Measurements from ENCODE around the gene GPANK1. TPM values are rescaled to one million over a fixed set of nuclear protein-coding genes. Genes with fewer than 3 reads are reported as not detected.

GPANK1 gene
- total RNA-seq, 1 donor from 2014 or later: 21.0 TPM

GRCh38 chr6:31705931-31706330, 41.1 kb upstream of the GPANK1 start:
- Mint-ChIP-seq H3K4me1 (peaks cover 22% of the 10 kb centered on the region), H3K27me3 (ENCODE audit: insufficient read depth, low read depth) (peaks cover 8% of the 10 kb centered on the region), H3K9me3 (no peaks in the 10 kb centered on the region), H3K4me3 (no peak overlapping the region), H3K27ac (no peak overlapping the region), H3K36me3 (no peaks in the 10 kb centered on the region)
- no peaks in the 10 kb centered on the region for H3K9me3 ChIP-seq (ENCODE audit: low read depth)
- DNase-seq (ENCODE audit: low spot score): no peak
- H3K27ac ChIP-seq: no peak overlapping the region
- H3K4me3 ChIP-seq: no peak overlapping the region
- H3K36me3 ChIP-seq: no peaks in the 10 kb centered on the region
- no peaks in the 10 kb centered on the region for H3K4me1 ChIP-seq
- no peaks in the 10 kb centered on the region for H3F3A ChIP-seq (ENCODE audit: low read depth)
- no peak overlapping the region for H2AFZ ChIP-seq (replicated peaks)
- no peak overlapping the region for H3K9ac ChIP-seq
- TF ChIP-seq EZH2phosphoT487 (IDR thresholded peaks at IDR 0.05) (no peak), CTCF (IDR thresholded peaks at IDR 0.05) (no peak), EZH2 (IDR thresholded peaks at IDR 0.05) (no peak)
- H3K27me3 ChIP-seq: no peaks in the 10 kb centered on the region
- H4K20me1 ChIP-seq (ENCODE audit: low read depth): no peaks in the 10 kb centered on the region
- H3K4me2 ChIP-seq: no peak overlapping the region
- peaks cover 18% of the 10 kb centered on the region for H3K79me2 ChIP-seq (ENCODE audit: low read depth)

- Mint-ChIP-seq H3K27ac (peak within 1 kb of the TSS; percentile 98), H3K9me3 (no peaks in the 10 kb centered on the region), H3K36me3 (peaks cover 2% of the 10 kb centered on the region), H3K27me3 (ENCODE audit: insufficient read depth, low read depth) (peaks cover 4% of the 10 kb centered on the region), H3K4me3 (peak within 1 kb of the TSS; percentile 99), H3K4me1 (peaks cover 19% of the 10 kb centered on the region)
- peak within 1 kb of the TSS; percentile 83 for H3K4me3 ChIP-seq
- H3K4me2 ChIP-seq: peak within 1 kb of the TSS; percentile 87
- no peaks in the 10 kb centered on the region for H3K27me3 ChIP-seq
- H3K9ac ChIP-seq: peak within 1 kb of the TSS; percentile 62
- peak; percentile 97 for DNase-seq (ENCODE audit: low spot score)
- peaks cover 32% of the 10 kb centered on the region for H3K79me2 ChIP-seq (ENCODE audit: low read depth)
- H3K27ac ChIP-seq: peak within 1 kb of the TSS; percentile 68
- H3K36me3 ChIP-seq: no peaks in the 10 kb centered on the region
- H2AFZ ChIP-seq (replicated peaks): peak within 1 kb of the TSS; percentile 80
- no peaks in the 10 kb centered on the region for H4K20me1 ChIP-seq (ENCODE audit: low read depth)
- no peaks in the 10 kb centered on the region for H3K9me3 ChIP-seq (ENCODE audit: low read depth)
- TF ChIP-seq EZH2phosphoT487 (IDR thresholded peaks at IDR 0.05): no peak
- no peak for TF ChIP-seq EZH2 (IDR thresholded peaks at IDR 0.05)
- no peak for TF ChIP-seq CTCF (IDR thresholded peaks at IDR 0.05)
- no peaks in the 10 kb centered on the region for H3F3A ChIP-seq (ENCODE audit: low read depth)
- H3K4me1 ChIP-seq: no peaks in the 10 kb centered on the region
These were observed 38.3 kb upstream of the GPANK1 start, which contains the start of gene ABHD16A for GRCh38 chr6:31702819-31703716. ABHD16A (minus strand) TSS chr6:31703324; CDS start chr6:31703281, 43 bp downstream.

GRCh38 chr6:31702405-31702818, 37.6 kb upstream of the GPANK1 start:
- Histone ChIP-seq H4K20me1 (ENCODE audit: low read depth) (no peaks in the 10 kb centered on the region), H3K4me3 (peak overlapping the region; percentile 83), H3K36me3 (no peaks in the 10 kb centered on the region), H3K4me2 (peak overlapping the region; percentile 87), H3K9ac (peak overlapping the region; percentile 62), H3K4me1 (no peaks in the 10 kb centered on the region), H3F3A (ENCODE audit: low read depth) (no peaks in the 10 kb centered on the region), H2AFZ (replicated peaks) (peak overlapping the region; percentile 80), H3K79me2 (ENCODE audit: low read depth) (peaks cover 32% of the 10 kb centered on the region), H3K27me3 (no peaks in the 10 kb centered on the region), H3K27ac (no peak overlapping the region), H3K9me3 (ENCODE audit: low read depth) (no peaks in the 10 kb centered on the region)
- peaks cover 4% of the 10 kb centered on the region for H3K27me3 Mint-ChIP-seq (ENCODE audit: insufficient read depth, low read depth)
- H3K36me3 Mint-ChIP-seq: peaks cover 6% of the 10 kb centered on the region
- H3K27ac Mint-ChIP-seq: peak overlapping the region; percentile 98
- peaks cover 19% of the 10 kb centered on the region for H3K4me1 Mint-ChIP-seq
- H3K9me3 Mint-ChIP-seq: no peaks in the 10 kb centered on the region
- H3K4me3 Mint-ChIP-seq: peak overlapping the region; percentile 99
- DNase-seq (ENCODE audit: low spot score): no peak
- TF ChIP-seq EZH2 (IDR thresholded peaks at IDR 0.05) (no peak), EZH2phosphoT487 (IDR thresholded peaks at IDR 0.05) (no peak), CTCF (IDR thresholded peaks at IDR 0.05) (no peak)

Measured in neural progenitor cell (in vitro differentiated cells).